GM23338 (cell line): ENCODE results near the gene KRT84. TPM values are rescaled to one million over a fixed set of nuclear protein-coding genes. Genes with fewer than 3 reads are reported as not detected.

ENCODE experiments used
- ATAC-seq: fragments of 200-7000 bp; cut with Tn5 transposase; 3 replicates; pipeline ENCODE4 v1.9.1; 2020
- DNase-seq: peaks from one replicate; pipeline ENCODE4 v3.0.0-alpha.2; 2015; ENCODE audit warnings: low spot score
- H2AFZ ChIP-seq: fragments of 200-600 bp; sonication (generic); 2 replicates; pipeline ENCODE4 v1.8.0; 2016; ENCODE audit warnings: antibody characterized with exemption, mild to moderate bottlenecking, moderate library complexity
- H3F3A ChIP-seq: fragments of 200-600 bp; sonication (generic); replicated peaks from 2 replicates; pipeline ENCODE4 v1.8.0; 2017; ENCODE audit warnings: antibody characterized with exemption, mixed run types, low read depth
- H3K27ac ChIP-seq: fragments of 200-600 bp; sonication (generic); 2 replicates; pipeline ENCODE4 v1.6.1; 2016; ENCODE audit warnings: low read depth
- H3K27me3 ChIP-seq: fragments of 200-600 bp; sonication (generic); 2 replicates; pipeline ENCODE4 v1.8.0; 2016; ENCODE audit warnings: mild to moderate bottlenecking, mixed run types, moderate library complexity; ENCODE audit not compliant: insufficient read depth
- H3K36me3 ChIP-seq: fragments of 200-600 bp; sonication (generic); 2 replicates; pipeline ENCODE4 v1.8.0; 2016; ENCODE audit warnings: mild to moderate bottlenecking; ENCODE audit not compliant: insufficient read depth
- H3K4me1 ChIP-seq: fragments of 200-600 bp; sonication (generic); 2 replicates; pipeline ENCODE4 v1.8.0; 2016; ENCODE audit warnings: mild to moderate bottlenecking, moderate library complexity; ENCODE audit not compliant: insufficient read depth
- H3K4me2 ChIP-seq: fragments of 200-600 bp; sonication (generic); 2 replicates; pipeline ENCODE4 v1.7.1; 2017; ENCODE audit warnings: mixed run types
- H3K4me3 ChIP-seq: fragments of 200-600 bp; sonication (generic); 2 replicates; pipeline ENCODE4 v1.6.1; 2016; ENCODE audit warnings: mixed run types
- H3K79me2 ChIP-seq: fragments of 200-600 bp; sonication (generic); replicated peaks from 2 replicates; pipeline ENCODE4 v1.8.0; 2017; ENCODE audit warnings: mild to moderate bottlenecking; ENCODE audit not compliant: insufficient read depth
- H3K9me2 ChIP-seq: fragments of 200-600 bp; sonication (generic); 2 replicates; pipeline ENCODE4 v1.8.0; 2017; ENCODE audit not compliant: insufficient read depth
- H4K20me1 ChIP-seq: fragments of 200-600 bp; sonication (generic); replicated peaks from 2 replicates; pipeline ENCODE4 v1.8.0; 2017; ENCODE audit warnings: mild to moderate bottlenecking; ENCODE audit not compliant: insufficient read depth
- H3K27ac Mint-ChIP-seq: 2 replicates; pipeline ENCODE4 v1.8.0; 2020; ENCODE audit warnings: inconsistent platforms, mild to moderate bottlenecking, moderate library complexity, mixed read lengths
- H3K27me3 Mint-ChIP-seq: 3 replicates; pipeline ENCODE4 v1.8.0; 2022; ENCODE audit warnings: low read depth, mild to moderate bottlenecking, moderate library complexity, mixed read lengths, inconsistent platforms; ENCODE audit not compliant: insufficient read depth, poor library complexity
- H3K36me3 Mint-ChIP-seq: 3 replicates; pipeline ENCODE4 v1.8.0; 2021; ENCODE audit warnings: low read depth, mild to moderate bottlenecking, inconsistent platforms, moderate library complexity, mixed read lengths
- H3K4me1 Mint-ChIP-seq: 3 replicates; pipeline ENCODE4 v1.8.0; 2020; ENCODE audit warnings: mild to moderate bottlenecking, inconsistent platforms, mixed read lengths
- H3K4me3 Mint-ChIP-seq: 3 replicates; pipeline ENCODE4 v1.8.0; 2021; ENCODE audit warnings: moderate library complexity, mild to moderate bottlenecking, inconsistent platforms, mixed read lengths
- H3K9me3 Mint-ChIP-seq: 3 replicates; pipeline ENCODE4 v1.8.0; 2020; ENCODE audit warnings: moderate library complexity, mild to moderate bottlenecking, inconsistent platforms, mixed read lengths
- CREB1 ChIP-seq: fragments of 250-450 bp; sonication (Bioruptor Pico); IDR thresholded peaks from 2 replicates; pipeline ENCODE4 v1.5.0; 2020; ENCODE audit warnings: low read depth, mild to moderate bottlenecking, moderate library complexity
- CTCF ChIP-seq, 2 experiments: fragments of 200-600 bp in 1 of 2; sonication (generic) in 1 of 2; conservative IDR thresholded peaks; 2 replicates each; pipeline versions ENCODE4 v1.5.1 to v1.6.1; 2016 to 2017; ENCODE audit warnings: antibody characterized with exemption in 2 of 2, low read depth in 2 of 2, mild to moderate bottlenecking in 2 of 2, moderate library complexity in 1 of 2
- ETS1 ChIP-seq: IDR thresholded peaks from 2 replicates; pipeline ENCODE4 v1.6.1; 2016; ENCODE audit warnings: antibody characterized with exemption
- EZH2 ChIP-seq: fragments of 200-600 bp; sonication (generic); IDR thresholded peaks from one replicate; pipeline ENCODE4 v1.8.0; 2017; ENCODE audit warnings: antibody characterized with exemption, mild to moderate bottlenecking, low read depth; ENCODE audit not compliant: unreplicated experiment
- EZH2phosphoT487 ChIP-seq: fragments of 200-600 bp; sonication (generic); IDR thresholded peaks from one replicate; pipeline ENCODE4 v1.8.1; 2018; ENCODE audit warnings: antibody characterized with exemption; ENCODE audit not compliant: unreplicated experiment
- JUNB ChIP-seq: IDR thresholded peaks from one replicate; pipeline ENCODE4 v1.6.1; 2016; ENCODE audit warnings: antibody characterized with exemption; ENCODE audit not compliant: unreplicated experiment
- NANOG ChIP-seq: IDR thresholded peaks from 2 replicates; pipeline ENCODE4 v1.6.1; 2016; ENCODE audit warnings: antibody characterized with exemption, borderline replicate concordance
- POLR2AphosphoS5 ChIP-seq: IDR thresholded peaks from 2 replicates; pipeline ENCODE4 v1.6.1; 2016; ENCODE audit warnings: antibody characterized with exemption, low read depth
- REST ChIP-seq: IDR thresholded peaks from one replicate; pipeline ENCODE4 v1.6.1; 2018; ENCODE audit warnings: antibody characterized with exemption; ENCODE audit not compliant: unreplicated experiment
- STAT1 ChIP-seq: IDR thresholded peaks from one replicate; pipeline ENCODE4 v1.6.1; 2016; ENCODE audit warnings: antibody characterized with exemption; ENCODE audit not compliant: unreplicated experiment
- ZNF114 ChIP-seq: fragments of 250-450 bp; sonication (Bioruptor Pico); IDR thresholded peaks from 2 replicates; pipeline ENCODE4 v1.5.0; 2020; ENCODE audit warnings: mild to moderate bottlenecking, moderate library complexity
- ZNF331 ChIP-seq: fragments of 250-450 bp; sonication (Bioruptor Pico); IDR thresholded peaks from 2 replicates; pipeline ENCODE4 v1.5.0; 2020; ENCODE audit warnings: low read depth, mild to moderate bottlenecking, moderate library complexity
- ZNF462 ChIP-seq: fragments of 250-450 bp; sonication (Bioruptor Pico); IDR thresholded peaks from 2 replicates; pipeline ENCODE4 v1.5.0; 2020; ENCODE audit warnings: mild to moderate bottlenecking, moderate library complexity
- polyA plus RNA-seq: library from polyadenylated mRNA; unstranded; fragments of >200 nt; fragmentation: Nextera tagmentation; extraction: Ambion mirVana; gene quantifications from 2 replicates; pipeline ENCODE4 v1.2.1, GENCODE V29; 2016
- total RNA-seq: library from RNA; depleted of rRNA; stranded (reverse); fragments of >200 nt; shearing (Covaris generic); gene quantifications from 2 replicates; pipeline ENCODE4 v1.2.3, GENCODE V29; 2014

Gene KRT84
- total and polyA plus RNA-seq, 2 experiments from 2014 or later, result not detected

- H3K4me2 ChIP-seq, result no peak overlapping the region
- DNase-seq (no peak), ATAC-seq (no peak)
- no peaks in the 10 kb centered on the region for H3K9me3 Mint-ChIP-seq
- H3K27ac ChIP-seq, result no peak overlapping the region
- H3K79me2 ChIP-seq, result no peaks in the 10 kb centered on the region
- H3K27ac Mint-ChIP-seq, result no peak overlapping the region
- no peaks in the 10 kb centered on the region for H3K36me3 Mint-ChIP-seq
- H3K4me1 ChIP-seq, result no peaks in the 10 kb centered on the region
- H3K4me1 Mint-ChIP-seq, result peaks cover 9% of the 10 kb centered on the region
- H3K9me2 ChIP-seq, result no peaks in the 10 kb centered on the region
- no peak overlapping the region for H2AFZ ChIP-seq
- H3K4me3 ChIP-seq, result no peak overlapping the region
- no peak overlapping the region for H3K4me3 Mint-ChIP-seq
- H4K20me1 ChIP-seq, result no peaks in the 10 kb centered on the region; the same call in 1 of the 2 replicates
- H3K27me3 ChIP-seq, result no peaks in the 10 kb centered on the region
- TF ChIP-seq ETS1, result no peak
- TF ChIP-seq CTCF (conservative IDR thresholded peaks at IDR 0.05; ENCODE audit: low read depth in 2 of 2), result no peak
- TF ChIP-seq JUNB, result no peak
- TF ChIP-seq EZH2phosphoT487, result no peak
- TF ChIP-seq REST, result no peak
- TF ChIP-seq ZNF114 (CRISPR knock-in tag), result no peak
- no peak for TF ChIP-seq STAT1
- TF ChIP-seq ZNF331 (CRISPR knock-in tag), result no peak
- TF ChIP-seq ZNF462 (CRISPR knock-in tag), result no peak
- no peak for TF ChIP-seq POLR2AphosphoS5
- no peak for TF ChIP-seq EZH2
- no peak for TF ChIP-seq NANOG
- TF ChIP-seq CREB1 (CRISPR knock-in tag), result no peak
- no peaks in the 10 kb centered on the region for H3K27me3 Mint-ChIP-seq
- H3K36me3 ChIP-seq, result no peaks in the 10 kb centered on the region
- H3F3A ChIP-seq, result no peaks in the 10 kb centered on the region
Observed at GRCh38 chr12:52354200-52354599, 31.3 kb downstream of the KRT84 start.
